Stomach (tissue), 9 donors: ENCODE data around the gene GPC4. TPM values are rescaled to one million over a fixed set of nuclear protein-coding genes. Genes with fewer than 3 reads are reported as not detected.
"Not testable (repeated sequence)": the region's sequence is repeated elsewhere in the genome, so short reads cannot be mapped to it uniquely, and the experiment has no call there.

ENCODE experiments used
- DNase-seq, 2 donors: peaks; one replicate each; pipeline versions ENCODE4 v3.0.0 to v3.0.0-alpha.2; 2013 to 2019
- H3K27ac ChIP-seq, 5 donors: fragments of 200-600 bp in 4 of 5; sonication (generic) in 4 of 5; one replicate each; pipeline ENCODE4 v1.5.1; 2013 to 2019; ENCODE audit warnings: mild to moderate bottlenecking in 1 of 5, moderate library complexity in 1 of 5
- H3K27me3 ChIP-seq, 3 donors: fragments of 200-600 bp; sonication (generic); one replicate each; pipeline ENCODE4 v1.5.1; 2017 to 2019; ENCODE audit warnings: mixed run types in 1 of 3
- H3K36me3 ChIP-seq, 4 donors: fragments of 200-600 bp; sonication (generic); 1 replicate in 3 of 4; 2 replicates in 1 of 4; pipeline ENCODE4 v1.5.1; 2016 to 2019
- H3K4me1 ChIP-seq, 4 donors: fragments of 200-600 bp; sonication (generic); one replicate each; pipeline ENCODE4 v1.5.1; 2016 to 2019
- H3K4me3 ChIP-seq, 4 donors: fragments of 200-600 bp; sonication (generic) in 3 of 4; one replicate each; pipeline ENCODE4 v1.5.1; 2016 to 2019; ENCODE audit warnings: mild to moderate bottlenecking in 1 of 4
- H3K9me3 ChIP-seq, 4 donors: fragments of 200-600 bp; sonication (generic); one replicate each; pipeline ENCODE4 v1.5.1; 2016 to 2019
- CTCF ChIP-seq, 7 experiments: fragments of 450-650 bp in 4 of 7; fragments of 200-600 bp in 3 of 7; sonication (generic) in 3 of 7; IDR thresholded peaks; one replicate each; pipeline ENCODE4 v1.5.1; 2016 to 2019; ENCODE audit warnings: antibody characterized with exemption in 7 of 7, control low read depth in 2 of 7, mild to moderate bottlenecking in 1 of 7
- EP300 ChIP-seq: sonication (generic); formaldehyde crosslinking; IDR thresholded peaks from one replicate; pipeline ENCODE4 v1.6.1; 2017; ENCODE audit warnings: antibody characterized with exemption
- POLR2A ChIP-seq, 4 donors: fragments of 450-650 bp; IDR thresholded peaks; one replicate each; pipeline ENCODE4 v1.6.1; 2016; ENCODE audit warnings: antibody characterized with exemption in 4 of 4, control low read depth in 2 of 4, mild to moderate bottlenecking in 1 of 4, moderate library complexity in 1 of 4
- POLR2AphosphoS5 ChIP-seq, 3 donors: sonication (generic); formaldehyde crosslinking; IDR thresholded peaks; one replicate each; pipeline ENCODE4 v1.6.1; 2016; ENCODE audit warnings: antibody characterized with exemption in 3 of 3
- WGBS, 5 donors: extraction: QIAGEN DNeasy Blood & Tissue Kit in 3 of 5; methylation state at CpG; one replicate each; pipeline versions ENCODE4 v1.1.5 to v1.1.7; 2013 to 2018; 5-methylcytosine and 5-hydroxymethylcytosine counted together
- intact Hi-C: fragments of 100-400 bp; cut with DNase I; formaldehyde crosslinking; loops from one replicate; pipeline ENCODE4 v1.15.1; 2023; ENCODE audit warnings: low total_unique reads
- polyA plus RNA-seq, 3 donors: library from polyadenylated mRNA; stranded (reverse); fragments of 200-250 nt; gene quantifications; one replicate each; pipeline ENCODE4 v1.2.3, GENCODE V29; 2013
- total RNA-seq, 5 donors: library from RNA; depleted of rRNA; stranded (reverse); fragments of >200 nt; gene quantifications; one replicate each; pipeline versions ENCODE4 v1.1.0 to v1.2.3, GENCODE V29; 2014 to 2016
- donor health status: healthy with polysubstance abuse.
- donor health status: Bipolar disorder and iron deficiency.
- donor health status: healthy.

Gene GPC4
- total and polyA plus RNA-seq, 8 donors: 3.5 to 32.1 (median 14.7) TPM

DNA sequence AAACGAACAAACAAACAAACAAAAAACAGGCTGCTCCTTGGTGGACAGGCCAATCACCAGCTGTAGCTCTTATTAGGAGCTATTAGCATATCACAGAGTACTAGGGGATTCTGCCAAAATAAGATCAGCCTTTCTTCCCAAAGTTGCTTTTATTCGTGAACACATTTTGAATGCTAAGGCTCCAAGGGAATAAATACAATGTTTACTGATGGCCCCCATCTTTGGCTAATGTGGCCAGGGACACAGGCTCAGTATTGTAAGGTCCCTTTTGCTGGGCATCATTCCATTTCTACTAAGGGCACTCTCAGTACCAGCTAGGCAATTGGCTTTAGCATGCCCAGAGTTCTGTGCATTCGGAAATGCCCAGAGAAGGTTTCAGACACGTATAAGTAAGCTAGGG, 84.3 kb downstream of the GPC4 start:
- H3K9me3 ChIP-seq: no peaks in the 10 kb centered on the region
- TF ChIP-seq CTCF (IDR thresholded peaks at IDR 0.05) (no peak), POLR2AphosphoS5 (IDR thresholded peaks at IDR 0.05) (no peak)
- DNase-seq: no peak
- 65 to 79% (median 74%) methylated on average over 3 to 4 of the region's 4 CpGs for WGBS, 5 donors
- no peaks in the 10 kb centered on the region for H3K36me3 ChIP-seq
- no peak overlapping the region for H3K27ac ChIP-seq
- no peaks in the 10 kb centered on the region for H3K27me3 ChIP-seq
- intact Hi-C loops: no loop called here
- no peak overlapping the region for H3K4me3 ChIP-seq
- peaks cover 0 to 15% (median 6%) of the 10 kb centered on the region in 4 donors for H3K4me1 ChIP-seq

DNA sequence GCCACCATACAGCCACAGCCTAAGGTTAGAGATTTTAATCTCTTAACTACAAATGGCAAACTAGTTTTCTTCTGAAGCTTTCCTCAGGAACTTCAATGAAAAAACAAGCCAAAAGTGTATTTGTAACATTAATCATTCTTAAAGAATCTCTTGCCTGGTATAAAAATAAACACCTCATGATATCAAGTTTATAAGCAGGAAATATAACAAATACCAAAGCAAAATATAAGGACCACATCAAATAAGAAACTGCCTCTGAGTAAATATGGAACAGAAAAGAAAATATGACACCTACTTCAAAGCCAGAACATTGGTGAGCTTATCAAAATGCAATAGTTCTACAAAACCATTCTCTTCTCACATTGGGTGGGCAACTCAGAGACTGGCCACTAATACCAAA, 89.9 kb downstream of the GPC4 start:
- Histone ChIP-seq H3K27ac (peak overlapping the region in 1 of 5 donors; percentile 7), H3K4me1 (peaks cover 0 to 17% (median 0%) of the 10 kb centered on the region in 4 donors), H3K36me3 (no peaks in the 10 kb centered on the region), H3K27me3 (no peaks in the 10 kb centered on the region), H3K4me3 (no peak overlapping the region), H3K9me3 (no peaks in the 10 kb centered on the region)
- no peak for TF ChIP-seq POLR2A (IDR thresholded peaks at IDR 0.05)
- TF ChIP-seq POLR2AphosphoS5 (IDR thresholded peaks at IDR 0.05): no peak
- TF ChIP-seq EP300: no peak
- TF ChIP-seq CTCF (IDR thresholded peaks at IDR 0.05): no peak
- DNase-seq: no peak
- intact Hi-C loops: no loop called here

- peak overlapping the region in 2 of 5 donors; percentile 35 to 45 for H3K27ac ChIP-seq
- peaks cover 0 to 8% (median 0%) of the 10 kb centered on the region in 4 donors for H3K4me1 ChIP-seq
- no peaks in the 10 kb centered on the region for H3K27me3 ChIP-seq
- no peaks in the 10 kb centered on the region for H3K9me3 ChIP-seq
- 34 to 54% (median 48%) methylated on average over 2 of the region's 2 CpGs for WGBS, 5 donors
- no peak overlapping the region for H3K4me3 ChIP-seq
- no peaks in the 10 kb centered on the region for H3K36me3 ChIP-seq
- TF ChIP-seq CTCF (IDR thresholded peaks at IDR 0.05): no peak
- peak in 1 of 3 donors; percentile 6 for TF ChIP-seq POLR2AphosphoS5 (IDR thresholded peaks at IDR 0.05)
- intact Hi-C loops: no loop called here
- DNase-seq: peak in 1 of 2 donors; percentile 30
Measured at GRCh38 chrX:133323431-133323830, 91.9 kb downstream of the GPC4 start.

DNA sequence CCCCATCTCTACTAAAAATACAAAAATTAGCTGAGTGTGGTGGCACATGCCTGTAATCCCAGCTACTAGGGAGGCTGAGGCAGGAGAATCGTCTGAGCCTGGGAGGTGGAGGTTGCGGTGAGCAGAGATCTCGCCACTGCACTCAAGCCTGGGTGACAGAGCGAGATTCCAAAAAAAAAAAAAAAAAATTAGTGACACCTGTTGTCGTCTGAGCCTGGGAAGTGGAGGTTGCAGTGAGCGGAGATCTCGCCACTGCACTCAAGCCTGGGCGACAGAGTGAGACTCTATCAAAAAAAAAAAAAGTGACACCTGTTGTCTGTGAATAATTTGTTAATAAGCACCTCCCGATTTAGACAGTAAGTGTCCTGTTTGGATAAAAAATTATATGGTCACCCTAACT, 93.0 kb downstream of the GPC4 start:
- H3K4me1 ChIP-seq, H3K4me3 ChIP-seq, H3K36me3 ChIP-seq, H3K27ac ChIP-seq, H3K27me3 ChIP-seq, intact Hi-C loops, H3K9me3 ChIP-seq, DNase-seq: not testable (repeated sequence)
- 75 to 96% (median 90%) methylated on average over 8 to 9 of the region's 9 CpGs for WGBS, 5 donors

DNA sequence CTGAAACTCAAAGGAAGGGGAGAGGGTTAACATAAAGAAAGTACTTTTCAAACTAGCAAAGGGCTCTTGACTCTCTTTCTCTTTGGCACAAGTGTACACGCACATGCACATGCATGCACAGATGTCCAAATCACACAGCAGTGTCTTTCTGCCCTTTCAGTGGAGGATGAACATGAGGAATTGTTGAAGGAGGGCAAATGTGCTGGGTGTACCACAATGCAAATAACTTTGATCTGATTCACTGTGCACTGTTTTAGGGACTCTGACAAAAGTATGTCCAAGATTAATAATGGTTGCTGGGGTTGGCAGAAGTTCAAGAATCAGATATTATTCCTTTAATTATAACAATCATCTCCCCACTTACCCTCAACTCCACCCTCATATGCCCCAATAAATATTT, 93.8 kb downstream of the GPC4 start:
- TF ChIP-seq CTCF (IDR thresholded peaks at IDR 0.05) (no peak), POLR2AphosphoS5 (IDR thresholded peaks at IDR 0.05) (no peak), EP300 (no peak), POLR2A (IDR thresholded peaks at IDR 0.05) (no peak)
- intact Hi-C loops: no loop called here
- peaks cover 0 to 8% (median 0%) of the 10 kb centered on the region in 4 donors for H3K4me1 ChIP-seq
- no peaks in the 10 kb centered on the region for H3K27me3 ChIP-seq
- 69 to 95% (median 89%) methylated on average over 1 of the region's 1 CpG for WGBS, 5 donors
- no peak overlapping the region for H3K27ac ChIP-seq
- no peak for DNase-seq
- no peak overlapping the region for H3K4me3 ChIP-seq
- no peaks in the 10 kb centered on the region for H3K36me3 ChIP-seq
- H3K9me3 ChIP-seq: no peaks in the 10 kb centered on the region
